Measurements from ENCODE around the gene EXOSC7. TPM values are rescaled to one million over a fixed set of nuclear protein-coding genes. Genes with fewer than 3 reads are reported as not detected.

Gene EXOSC7
- total and polyA plus RNA-seq, 11 donors, result 23.8 to 87.3 (median 32.9) TPM

GRCh38 chr3:44955917-44956316 is 20.1 kb upstream of the EXOSC7 start:
- Histone ChIP-seq H3K27me3 (no peaks in the 10 kb centered on the region), H3K27ac (no peak overlapping the region), H3K4me1 (peaks cover 0 to 24% (median 3%) of the 10 kb centered on the region in 12 donors), H3K9me3 (no peaks in the 10 kb centered on the region), H3K4me3 (no peak overlapping the region), H3K36me3 (peaks cover 0 to 47% (median 27%) of the 10 kb centered on the region in 9 donors)
- DNase-seq (no peak), ATAC-seq (peak in 2 of 4 donors; percentile 51 to 68)
- 67 to 82% (median 80%) methylated on average over 1 of the region's 1 CpG for WGBS, 4 donors
- intact Hi-C loops (cut with DNase I), result no loop called here
- TF ChIP-seq POLR2A (IDR thresholded peaks at IDR 0.05), result no peak
- TF ChIP-seq, protein P1, sequence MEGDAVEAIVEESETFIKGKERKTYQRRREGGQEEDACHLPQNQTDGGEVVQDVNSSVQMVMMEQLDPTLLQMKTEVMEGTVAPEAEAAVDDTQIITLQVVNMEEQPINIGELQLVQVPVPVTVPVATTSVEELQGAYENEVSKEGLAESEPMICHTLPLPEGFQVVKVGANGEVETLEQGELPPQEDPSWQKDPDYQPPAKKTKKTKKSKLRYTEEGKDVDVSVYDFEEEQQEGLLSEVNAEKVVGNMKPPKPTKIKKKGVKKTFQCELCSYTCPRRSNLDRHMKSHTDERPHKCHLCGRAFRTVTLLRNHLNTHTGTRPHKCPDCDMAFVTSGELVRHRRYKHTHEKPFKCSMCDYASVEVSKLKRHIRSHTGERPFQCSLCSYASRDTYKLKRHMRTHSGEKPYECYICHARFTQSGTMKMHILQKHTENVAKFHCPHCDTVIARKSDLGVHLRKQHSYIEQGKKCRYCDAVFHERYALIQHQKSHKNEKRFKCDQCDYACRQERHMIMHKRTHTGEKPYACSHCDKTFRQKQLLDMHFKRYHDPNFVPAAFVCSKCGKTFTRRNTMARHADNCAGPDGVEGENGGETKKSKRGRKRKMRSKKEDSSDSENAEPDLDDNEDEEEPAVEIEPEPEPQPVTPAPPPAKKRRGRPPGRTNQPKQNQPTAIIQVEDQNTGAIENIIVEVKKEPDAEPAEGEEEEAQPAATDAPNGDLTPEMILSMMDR (IDR thresholded peaks at IDR 0.05), result no peak

DNA sequence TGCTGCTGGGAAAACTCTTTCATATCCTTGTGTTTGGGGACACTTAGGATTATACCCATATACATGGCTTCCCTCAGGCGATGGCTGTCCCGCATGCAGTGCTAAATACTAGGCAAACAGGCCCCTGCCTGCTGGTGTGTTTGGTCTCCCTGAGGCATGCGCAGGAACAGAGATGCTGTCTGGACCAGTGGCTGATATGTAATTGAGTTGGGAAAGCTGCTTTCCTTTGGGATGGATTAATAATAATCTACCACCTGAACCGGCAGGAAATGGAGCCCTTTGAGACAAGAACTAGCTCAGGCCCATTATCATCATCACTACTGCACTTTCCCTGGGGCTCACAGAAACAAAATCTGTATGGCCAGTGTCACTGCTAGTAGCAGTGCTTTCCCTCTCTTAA is 18.1 kb upstream of the EXOSC7 start:
- DNase-seq, result no peak
- intact Hi-C loops (cut with DNase I), result no loop called here
- Histone ChIP-seq H3K27me3 (no peaks in the 10 kb centered on the region), H3K36me3 (peaks cover 0 to 47% (median 26%) of the 10 kb centered on the region in 9 donors), H3K27ac (no peak overlapping the region), H3K4me3 (no peak overlapping the region), H3K9me3 (no peaks in the 10 kb centered on the region), H3K4me1 (peaks cover 0 to 38% (median 16%) of the 10 kb centered on the region in 12 donors)
- no peak for TF ChIP-seq POLR2A (IDR thresholded peaks at IDR 0.05)
- TF ChIP-seq, protein P1 (IDR thresholded peaks at IDR 0.05), result no peak
- WGBS, 4 donors, result 92 to 95% (median 93%) methylated on average over 4 of the region's 4 CpGs
- no peak for ATAC-seq

GRCh38 chr3:44958386-44958785 is 17.7 kb upstream of the EXOSC7 start:
- DNase-seq (no peak), ATAC-seq (no peak)
- intact Hi-C loops (cut with DNase I), result no loop called here
- no peak for TF ChIP-seq POLR2A (IDR thresholded peaks at IDR 0.05)
- TF ChIP-seq, protein P1 (IDR thresholded peaks at IDR 0.05), result no peak
- WGBS, 4 donors, result 88 to 94% (median 90%) methylated on average over 7 of the region's 7 CpGs
- Histone ChIP-seq H3K36me3 (peaks cover 0 to 43% (median 22%) of the 10 kb centered on the region in 9 donors), H3K4me1 (peaks cover 0 to 38% (median 16%) of the 10 kb centered on the region in 12 donors), H3K27me3 (no peaks in the 10 kb centered on the region), H3K27ac (no peak overlapping the region), H3K9me3 (no peaks in the 10 kb centered on the region), H3K4me3 (no peak overlapping the region)

DNA sequence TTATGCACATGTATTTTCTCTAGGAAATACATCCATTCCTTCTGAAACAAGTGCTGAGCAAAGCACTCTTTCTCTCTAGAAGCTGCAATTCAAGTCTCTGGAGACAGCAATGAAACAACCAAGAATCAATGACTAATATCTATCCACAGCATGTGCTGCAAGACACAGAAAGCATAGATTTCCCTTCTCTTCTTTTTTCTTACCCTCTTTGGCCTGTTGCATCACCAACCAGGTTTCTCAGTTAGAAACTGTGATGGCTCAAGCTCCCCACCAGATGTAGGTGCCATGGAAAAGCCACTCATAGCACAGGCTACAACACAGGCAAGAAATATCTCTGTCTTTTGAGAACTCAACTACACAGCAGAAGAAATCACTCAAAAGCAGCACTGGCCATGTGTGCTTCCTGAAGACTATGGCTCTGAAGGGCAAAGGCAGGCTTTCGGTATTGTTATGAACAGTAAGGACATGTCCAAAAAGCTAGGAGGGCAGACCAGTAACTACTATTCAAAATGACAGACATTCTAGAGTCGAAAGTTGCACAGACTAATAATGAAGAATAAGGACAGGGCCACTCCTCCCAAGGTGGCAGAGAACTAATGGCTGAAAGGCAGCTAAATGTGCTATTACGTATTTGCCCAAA is 15.5 kb upstream of the EXOSC7 start:
- Histone ChIP-seq H3K36me3 (peaks cover 0 to 30% (median 17%) of the 10 kb centered on the region in 9 donors), H3K9me3 (no peaks in the 10 kb centered on the region), H3K4me1 (peaks cover 0 to 58% (median 20%) of the 10 kb centered on the region in 12 donors), H3K27ac (no peak overlapping the region), H3K27me3 (no peaks in the 10 kb centered on the region), H3K4me3 (no peak overlapping the region)
- ATAC-seq (no peak), DNase-seq (no peak)
- WGBS, 4 donors, result 92 to 97% (median 94%) methylated on average over 3 of the region's 3 CpGs
- intact Hi-C loops (cut with DNase I), result no loop called here
- TF ChIP-seq, protein P1 (IDR thresholded peaks at IDR 0.05), result no peak
- no peak for TF ChIP-seq POLR2A (IDR thresholded peaks at IDR 0.05)

All from heart left ventricle (tissue), 16 donors.